Inflammatory macrophage (primary cell): ENCODE data around the gene DCUN1D2.
"Not testable (repeated sequence)": the region's sequence is repeated elsewhere in the genome, so short reads cannot be mapped to it uniquely, and the experiment has no call there.

Source experiments
- DNase-seq, 2 donors: peaks; one replicate each; pipeline ENCODE4 v3.0.0-alpha.2; 2020 to 2022
- total RNA-seq, 18 experiments: gene quantifications; one replicate each; lab custom pipeline; 2026; ENCODE audit warnings: mixed read lengths in 6 of 18, inconsistent platforms in 2 of 18; lab: John Stamatoyannopoulos, UW

Gene DCUN1D2
- 2.8 to 15.8 (median 10.6) reads per million in 18 experiments for total RNA-seq

- peak; percentile 88 to 91 for DNase-seq
These were observed at the start of gene DCUN1D2 for GRCh38 chr13:113490496-113491417. TSS of gene DCUN1D2 (minus strand) at chr13:113490711. CDS start at chr13:113490669, 42 bp downstream.

GRCh38 chr13:113539822-113540221, 49.3 kb upstream of the DCUN1D2 start:
- DNase-seq, result no peak

- DNase-seq, result no peak
These were observed 48.7 kb upstream of the DCUN1D2 start for GRCh38 chr13:113539176-113539575.

DNA sequence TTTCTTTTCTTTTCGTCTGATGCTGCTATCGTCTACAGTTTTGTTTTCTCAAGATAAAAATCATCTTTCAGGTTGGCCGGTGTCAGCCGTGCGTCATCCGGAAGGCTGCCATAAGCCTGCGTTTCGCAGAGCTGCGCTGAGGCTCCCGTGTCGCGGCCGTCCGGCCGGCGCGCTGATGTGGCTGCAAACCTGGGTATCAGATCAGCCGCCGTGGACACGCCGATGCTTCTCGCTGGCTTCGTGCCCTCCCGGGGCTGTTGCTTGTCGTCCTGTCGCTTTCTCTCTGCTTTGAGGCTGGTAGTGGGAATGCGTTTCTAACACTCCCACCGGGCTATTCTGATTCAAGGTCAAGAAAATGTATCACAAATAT, 48.2 kb upstream of the DCUN1D2 start:
- no peak for DNase-seq

DNA sequence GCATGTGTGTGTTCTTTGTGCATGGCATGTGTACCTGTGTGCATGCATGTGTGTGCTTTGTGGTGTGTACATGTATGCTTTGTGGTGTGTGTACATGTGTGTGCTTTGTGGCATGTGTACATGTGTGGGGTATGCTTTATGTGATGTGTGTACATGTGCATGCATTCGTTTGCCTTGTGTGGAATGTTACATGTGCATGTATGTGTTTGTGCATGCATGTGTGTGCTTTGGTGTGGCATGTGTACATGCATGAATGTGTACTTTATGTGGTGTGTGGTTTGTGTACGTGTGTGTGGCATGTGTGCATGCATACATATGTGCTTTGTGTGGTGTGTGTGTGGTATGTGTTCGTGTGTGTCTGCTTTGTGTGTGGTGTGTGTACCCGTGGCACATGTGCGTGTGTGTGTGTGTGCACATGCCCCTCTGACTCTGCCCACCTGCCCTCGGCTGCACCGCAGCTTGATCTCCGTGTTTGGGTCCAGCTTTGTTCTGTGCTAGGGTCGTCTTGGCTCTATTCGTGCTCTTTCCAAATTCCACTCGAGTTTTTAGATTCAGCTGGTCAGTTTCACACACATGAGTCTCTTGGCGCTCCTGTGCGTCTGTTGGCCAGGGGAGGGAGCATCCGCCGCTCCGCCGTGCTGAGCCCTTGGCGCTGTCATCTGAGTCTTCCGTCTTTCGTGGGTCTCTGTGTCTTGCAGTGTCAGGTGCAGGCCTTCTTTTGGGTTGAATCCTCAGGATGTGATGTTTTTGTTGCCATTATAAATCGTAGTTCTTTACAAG, 47.6 kb upstream of the DCUN1D2 start:
- DNase-seq, result no peak

GRCh38 chr13:113537205-113537604, 46.7 kb upstream of the DCUN1D2 start:
- DNase-seq, result no peak

DNA sequence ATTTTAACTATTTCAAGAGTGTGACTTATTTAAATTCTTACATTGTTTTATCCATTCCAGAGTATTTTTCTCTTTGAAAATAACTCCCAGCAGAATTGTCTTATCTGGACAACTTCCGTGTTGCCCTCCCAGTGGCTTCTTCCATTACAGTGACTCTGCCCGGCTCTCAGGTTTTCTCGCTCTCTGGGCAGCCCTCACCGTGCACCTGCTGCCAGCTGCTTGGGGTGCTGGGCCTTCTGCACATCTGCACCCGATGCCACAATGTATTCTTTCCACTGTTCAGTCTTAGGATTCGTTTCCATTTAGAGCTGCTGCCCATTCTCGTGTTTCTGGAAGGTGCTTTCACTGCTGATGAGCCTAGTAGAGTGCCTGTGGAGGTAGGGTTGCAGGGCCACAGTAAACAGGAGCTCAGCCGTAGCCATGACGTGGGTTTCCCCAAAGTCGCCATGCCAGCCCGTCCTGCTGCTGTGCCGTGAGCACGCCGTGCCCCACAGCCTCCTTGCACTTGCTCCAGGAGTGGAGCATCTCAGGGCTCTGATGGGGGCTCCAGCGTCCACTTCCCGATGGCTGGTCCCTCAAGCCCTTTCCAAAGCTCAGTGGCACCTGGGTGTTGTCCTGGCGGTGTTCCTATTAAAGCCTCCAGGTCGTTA, 46.1 kb upstream of the DCUN1D2 start:
- no peak for DNase-seq

GRCh38 chr13:113535381-113535781, 44.9 kb upstream of the DCUN1D2 start:
- DNase-seq, result no peak

GRCh38 chr13:113534236-113534860, 43.8 kb upstream of the DCUN1D2 start:
- no peak for DNase-seq

- no peak for DNase-seq
These were observed 42.8 kb upstream of the DCUN1D2 start for GRCh38 chr13:113533161-113533840.

DNA sequence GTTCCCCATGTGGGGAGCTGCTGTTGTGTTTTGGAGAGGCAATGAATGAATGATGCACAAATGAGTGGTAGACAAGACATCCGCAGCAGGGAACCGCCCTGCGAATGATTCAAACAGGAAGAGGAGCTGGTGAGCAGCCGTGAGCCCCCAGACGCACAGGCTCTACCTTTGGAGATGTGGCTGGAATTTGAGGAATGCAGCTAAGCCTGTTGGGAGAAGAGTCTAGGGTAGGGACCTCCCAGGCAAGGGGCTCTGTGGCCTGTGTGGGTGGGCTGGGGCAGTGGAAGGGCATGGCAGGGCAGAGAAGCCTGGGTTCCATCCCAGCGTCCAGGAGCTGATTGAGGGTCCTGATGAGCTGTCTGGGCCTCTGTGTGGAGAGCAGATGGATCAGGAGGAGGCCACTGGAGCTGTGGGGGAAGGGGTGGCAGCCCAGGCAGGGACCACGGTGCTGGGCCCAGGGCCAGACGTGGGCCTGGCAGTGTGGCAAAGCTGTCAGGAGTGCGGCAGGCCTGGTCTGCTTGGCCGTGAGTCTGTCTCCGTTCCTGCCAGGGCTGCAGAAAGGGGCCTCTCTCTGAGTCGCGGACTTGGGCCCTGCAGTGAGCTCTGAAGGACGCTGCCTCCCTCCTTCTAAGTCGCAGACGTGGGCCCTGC, 41.8 kb upstream of the DCUN1D2 start:
- DNase-seq, result no peak

- DNase-seq, result no peak
These were observed 40.7 kb upstream of the DCUN1D2 start for GRCh38 chr13:113531041-113531873.

- DNase-seq, result no peak
These were observed 38.3 kb upstream of the DCUN1D2 start for GRCh38 chr13:113528813-113529180.

DNA sequence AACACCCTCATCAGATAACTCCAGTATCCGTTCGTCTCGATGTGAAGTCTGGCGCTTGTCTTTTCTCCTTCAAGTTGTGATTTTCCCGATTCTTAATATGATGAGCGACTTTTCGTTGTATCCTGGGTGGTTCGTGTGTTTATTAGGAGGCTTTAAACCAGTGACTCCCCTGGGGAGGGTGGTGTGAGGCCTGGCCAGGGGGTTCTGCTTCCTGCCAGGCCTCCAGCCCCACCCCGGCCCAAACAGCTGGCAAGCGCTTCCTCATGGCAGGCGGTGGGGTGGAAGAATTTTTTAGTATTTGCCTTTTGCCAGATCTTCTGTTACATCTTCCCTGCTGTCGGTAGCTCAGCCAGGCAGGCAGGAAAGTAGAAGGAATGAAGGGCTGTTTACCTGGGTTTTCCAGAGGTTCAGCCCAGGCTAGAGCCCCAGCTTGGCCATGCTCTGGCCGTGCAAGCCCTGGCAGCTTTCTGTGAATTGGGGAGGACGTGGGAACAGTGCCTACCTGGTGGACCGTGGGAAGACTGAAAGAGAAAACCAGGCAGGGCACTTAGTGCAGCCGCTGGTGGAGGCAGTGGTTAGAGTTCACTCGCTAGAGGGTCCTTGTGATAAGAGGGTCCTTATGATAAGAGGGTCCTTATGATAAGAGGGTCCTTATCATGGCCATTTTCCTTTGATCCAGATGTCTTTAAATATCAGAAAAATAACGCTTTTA, 37.7 kb upstream of the DCUN1D2 start:
- no peak for DNase-seq

- DNase-seq, result peak in 1 of 2 donors; percentile 32
These were observed 36.9 kb upstream of the DCUN1D2 start for GRCh38 chr13:113527272-113527958.

DNA sequence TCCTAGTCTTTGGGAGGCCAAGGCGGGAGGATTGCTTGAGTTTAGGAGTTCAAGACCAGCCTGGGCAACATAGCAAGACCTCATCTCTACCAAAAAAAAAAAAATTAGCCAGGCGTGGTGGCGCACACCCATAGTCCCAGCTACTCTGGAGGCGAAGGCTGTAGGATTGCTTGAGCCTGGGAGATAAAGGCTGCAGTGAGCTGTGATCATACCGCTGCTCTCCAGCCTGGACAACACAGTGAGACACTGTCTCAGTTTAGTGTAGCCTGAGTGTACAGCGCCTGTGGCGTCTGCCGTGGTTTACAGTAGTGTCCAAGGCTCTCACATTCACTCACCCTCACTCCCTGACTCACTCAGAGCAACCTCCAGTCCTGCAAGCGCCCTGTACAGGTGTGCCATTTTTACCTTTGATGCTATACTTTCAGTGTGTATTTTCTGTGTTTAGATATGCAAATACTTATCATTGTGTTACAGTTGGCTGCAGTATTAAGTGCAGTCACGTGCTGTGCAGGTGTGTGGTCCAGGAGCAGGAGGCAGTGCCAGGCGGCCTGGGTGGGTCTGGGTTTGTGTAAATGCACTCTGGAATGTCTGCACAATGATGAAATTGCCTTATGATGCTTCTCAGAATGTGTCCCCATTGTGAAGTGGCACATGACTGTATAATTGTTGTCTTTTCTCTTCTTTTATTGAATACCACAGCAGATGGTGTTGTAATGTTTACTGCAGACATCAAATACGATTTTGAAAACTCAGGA, 36.1 kb upstream of the DCUN1D2 start:
- peak in 1 of 2 donors; percentile 4 for DNase-seq

- not testable (repeated sequence) for DNase-seq
These were observed 31.9 kb upstream of the DCUN1D2 start for GRCh38 chr13:113522438-113522837.

GRCh38 chr13:113520571-113520970, 30.1 kb upstream of the DCUN1D2 start:
- DNase-seq, result no peak
